Osteoblast (primary cell): ENCODE data around the gene CCL20. TPM values are rescaled to one million over a fixed set of nuclear protein-coding genes. Genes with fewer than 3 reads are reported as not detected.

Source experiments
- DNase-seq: peaks from one replicate; pipeline ENCODE4 v3.0.0; 2011; ENCODE audit warnings: low spot score, mixed read lengths; ENCODE audit not compliant: insufficient read length; ENCODE audit errors: missing footprints
- H2AFZ ChIP-seq: 2 replicates; pipeline ENCODE4 v1.6.0; 2011; ENCODE audit warnings: mild to moderate bottlenecking, low read length
- H3K27ac ChIP-seq: 2 replicates; pipeline ENCODE4 v1.5.1; 2011; ENCODE audit warnings: mild to moderate bottlenecking, low read depth, low read length, moderate library complexity
- H3K27me3 ChIP-seq: 2 replicates; pipeline ENCODE4 v1.6.0; 2012; ENCODE audit warnings: mild to moderate bottlenecking, control low read depth, inconsistent platforms, low read length, moderate library complexity; ENCODE audit not compliant: insufficient read depth
- H3K36me3 ChIP-seq: 2 replicates; pipeline ENCODE4 v1.5.1; 2011; ENCODE audit warnings: mild to moderate bottlenecking, low read length, control low read depth, moderate library complexity; ENCODE audit not compliant: insufficient read depth
- H3K4me1 ChIP-seq: 2 replicates; pipeline ENCODE4 v1.5.1; 2011; ENCODE audit warnings: mild to moderate bottlenecking, low read length, control low read depth, moderate library complexity; ENCODE audit not compliant: insufficient read depth
- H3K4me2 ChIP-seq: 2 replicates; pipeline ENCODE4 v1.6.0; 2011; ENCODE audit warnings: mild to moderate bottlenecking, low read length; ENCODE audit not compliant: insufficient read depth
- H3K4me3 ChIP-seq: fragments of 200-600 bp; sonication (generic); 3 replicates; pipeline ENCODE4 v1.5.1; 2012; ENCODE audit warnings: mild to moderate bottlenecking, low read length, inconsistent platforms; ENCODE audit not compliant: insufficient read depth
- H3K79me2 ChIP-seq: 2 replicates; pipeline ENCODE4 v1.6.0; 2012; ENCODE audit warnings: mild to moderate bottlenecking, low read length, control low read depth, inconsistent platforms; ENCODE audit not compliant: insufficient read depth
- H3K9me3 ChIP-seq: 2 replicates; pipeline ENCODE4 v1.5.1; 2011; ENCODE audit warnings: low read depth, low read length, control low read depth
- H4K20me1 ChIP-seq: 2 replicates; pipeline ENCODE4 v1.6.0; 2012; ENCODE audit warnings: mild to moderate bottlenecking, low read length, control low read depth; ENCODE audit not compliant: insufficient read depth
- CTCF ChIP-seq: IDR thresholded peaks from 2 replicates; pipeline ENCODE4 v1.5.1; 2011; ENCODE audit warnings: mild to moderate bottlenecking, low read depth, low read length, moderate library complexity; ENCODE audit errors: extremely low read depth
- total RNA-seq: library from RNA; depleted of rRNA; stranded (reverse); fragments of >200 nt; gene quantifications from 2 replicates; pipeline ENCODE4 v1.2.3, GENCODE V29; 2012

CCL20 gene
- total RNA-seq, 1 donor, result 1.1 TPM

- H3K36me3 ChIP-seq, result no peaks in the 10 kb centered on the region
- DNase-seq, result no peak
- H2AFZ ChIP-seq, result peak overlapping the region; percentile 68
- no peak overlapping the region for H3K27ac ChIP-seq
- no peak overlapping the region for H3K4me3 ChIP-seq
- H3K4me2 ChIP-seq, result peak overlapping the region; percentile 16
- TF ChIP-seq CTCF, result no peak
- no peaks in the 10 kb centered on the region for H4K20me1 ChIP-seq
- no peaks in the 10 kb centered on the region for H3K27me3 ChIP-seq
- H3K79me2 ChIP-seq, result no peaks in the 10 kb centered on the region
- no peaks in the 10 kb centered on the region for H3K4me1 ChIP-seq
- H3K9me3 ChIP-seq, result no peaks in the 10 kb centered on the region
Observed at GRCh38 chr2:227826019-227826521, 12.4 kb downstream of the CCL20 start.

GRCh38 chr2:227826563-227826962, 12.9 kb downstream of the CCL20 start:
- H4K20me1 ChIP-seq, result no peaks in the 10 kb centered on the region
- H3K27me3 ChIP-seq, result no peaks in the 10 kb centered on the region
- H3K36me3 ChIP-seq, result no peaks in the 10 kb centered on the region
- peak overlapping the region; percentile 16 for H3K4me2 ChIP-seq
- H3K27ac ChIP-seq, result no peak overlapping the region
- H3K9me3 ChIP-seq, result no peaks in the 10 kb centered on the region
- H2AFZ ChIP-seq, result peak overlapping the region; percentile 56
- no peak for TF ChIP-seq CTCF
- no peak overlapping the region for H3K4me3 ChIP-seq
- DNase-seq, result no peak
- H3K4me1 ChIP-seq, result no peaks in the 10 kb centered on the region
- H3K79me2 ChIP-seq, result no peaks in the 10 kb centered on the region

GRCh38 chr2:227827143-227827542, 13.5 kb downstream of the CCL20 start:
- Histone ChIP-seq H3K36me3 (no peaks in the 10 kb centered on the region), H2AFZ (no peak overlapping the region), H3K27me3 (no peaks in the 10 kb centered on the region), H3K79me2 (no peaks in the 10 kb centered on the region), H4K20me1 (no peaks in the 10 kb centered on the region), H3K4me1 (no peaks in the 10 kb centered on the region), H3K4me2 (no peak overlapping the region), H3K27ac (no peak overlapping the region), H3K9me3 (no peaks in the 10 kb centered on the region), H3K4me3 (no peak overlapping the region)
- TF ChIP-seq CTCF, result no peak
- no peak for DNase-seq

- no peaks in the 10 kb centered on the region for H3K36me3 ChIP-seq
- no peak overlapping the region for H2AFZ ChIP-seq
- DNase-seq, result no peak
- H3K79me2 ChIP-seq, result no peaks in the 10 kb centered on the region
- no peak overlapping the region for H3K27ac ChIP-seq
- TF ChIP-seq CTCF, result no peak
- H4K20me1 ChIP-seq, result no peaks in the 10 kb centered on the region
- H3K4me1 ChIP-seq, result no peaks in the 10 kb centered on the region
- H3K27me3 ChIP-seq, result no peaks in the 10 kb centered on the region
- H3K4me2 ChIP-seq, result no peak overlapping the region
- H3K4me3 ChIP-seq, result no peak overlapping the region
- H3K9me3 ChIP-seq, result no peaks in the 10 kb centered on the region
Observed at GRCh38 chr2:227828477-227828912, 14.9 kb downstream of the CCL20 start.
